WTC11 (cell line): ENCODE results near the gene WBP1L.

Experiments used
- ATF3 ChIP-seq: sonication (generic); formaldehyde crosslinking; conservative IDR thresholded peaks from 2 replicates; pipeline ENCODE4 v1.8.1; 2022; ENCODE audit warnings: mild to moderate bottlenecking, missing genetic modification reagents
- CBFB ChIP-seq: sonication (generic); formaldehyde crosslinking; IDR thresholded peaks from 2 replicates; pipeline ENCODE4 v1.8.1; 2022; ENCODE audit warnings: mild to moderate bottlenecking, low read depth, missing genetic modification reagents
- E2F4 ChIP-seq: sonication (generic); formaldehyde crosslinking; IDR thresholded peaks from 2 replicates; pipeline ENCODE4 v1.8.1; 2022; ENCODE audit warnings: low read depth, mild to moderate bottlenecking, moderate library complexity, missing genetic modification reagents, borderline replicate concordance
- HMGXB4 ChIP-seq: sonication (generic); formaldehyde crosslinking; IDR thresholded peaks from 2 replicates; pipeline ENCODE4 v1.8.1; 2023; ENCODE audit warnings: mild to moderate bottlenecking, moderate library complexity, missing genetic modification reagents
- JUN ChIP-seq: sonication (generic); formaldehyde crosslinking; IDR thresholded peaks from 2 replicates; pipeline ENCODE4 v1.8.0; 2023; ENCODE audit warnings: mild to moderate bottlenecking, missing genetic modification reagents
- NR2C2 ChIP-seq: sonication (generic); formaldehyde crosslinking; IDR thresholded peaks from 2 replicates; pipeline ENCODE4 v1.8.0; 2022; ENCODE audit warnings: mild to moderate bottlenecking, missing genetic modification reagents
- PRRX2 ChIP-seq: fragments of 250-450 bp; sonication (Bioruptor Pico); IDR thresholded peaks from 2 replicates; pipeline ENCODE4 v1.8.0; 2021; ENCODE audit warnings: mild to moderate bottlenecking
- RORB ChIP-seq: fragments of 250-450 bp; sonication (Bioruptor Pico); IDR thresholded peaks from 2 replicates; pipeline ENCODE4 v1.9.0; 2021; ENCODE audit warnings: mild to moderate bottlenecking
- ZNF317 ChIP-seq: sonication (generic); formaldehyde crosslinking; IDR thresholded peaks from 2 replicates; pipeline ENCODE4 v1.8.1; 2023; ENCODE audit warnings: low read depth, mild to moderate bottlenecking, moderate library complexity, missing genetic modification reagents, borderline replicate concordance
- ZNF425 ChIP-seq: fragments of 250-450 bp; sonication (Bioruptor Pico); conservative IDR thresholded peaks from 2 replicates; pipeline ENCODE4 v1.9.0; 2021; ENCODE audit warnings: mild to moderate bottlenecking
- TF ChIP-seq, protein P1 (sequence below): fragments of 200-600 bp; IDR thresholded peaks from 2 replicates; pipeline ENCODE4 v1.8.0; 2022; ENCODE audit warnings: antibody characterized with exemption
- TF ChIP-seq, protein P2 (sequence below): fragments of 250-450 bp; sonication (Bioruptor Pico); IDR thresholded peaks from 2 replicates; pipeline ENCODE4 v1.9.0; 2021; ENCODE audit warnings: mild to moderate bottlenecking

DNA sequence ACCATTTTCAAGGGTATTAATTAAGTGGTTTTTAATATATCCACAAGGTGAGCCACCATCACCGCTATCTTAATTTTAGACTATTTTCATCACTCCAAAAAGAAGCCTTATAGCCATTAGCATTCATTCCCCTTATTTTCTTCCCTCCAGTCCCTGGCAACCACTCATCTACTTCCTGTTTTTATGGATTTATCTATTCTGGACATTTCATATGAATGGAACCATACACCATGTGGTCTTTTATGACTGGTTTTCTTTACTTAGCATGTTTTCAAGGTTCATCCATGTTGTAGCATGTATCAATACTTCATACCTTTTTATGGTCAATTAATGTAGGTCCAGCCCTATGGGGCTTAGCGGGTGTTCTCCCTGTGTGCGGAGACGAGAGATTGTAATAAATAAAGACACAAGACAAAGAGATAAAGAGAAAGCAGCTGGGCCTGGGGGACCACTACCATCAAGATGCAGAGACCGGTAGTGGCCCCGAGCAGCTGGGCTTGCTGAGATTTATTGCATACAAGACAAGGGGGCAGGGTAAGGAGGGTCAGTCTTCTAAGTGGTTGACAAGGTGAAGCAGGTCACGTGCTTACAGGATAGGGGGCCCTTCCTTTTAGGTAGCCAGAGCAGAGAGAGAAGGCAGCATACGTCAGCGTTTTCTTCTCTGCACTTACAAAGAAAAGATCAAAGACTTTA is 14.6 kb downstream of the WBP1L start:
- TF ChIP-seq, protein P1, sequence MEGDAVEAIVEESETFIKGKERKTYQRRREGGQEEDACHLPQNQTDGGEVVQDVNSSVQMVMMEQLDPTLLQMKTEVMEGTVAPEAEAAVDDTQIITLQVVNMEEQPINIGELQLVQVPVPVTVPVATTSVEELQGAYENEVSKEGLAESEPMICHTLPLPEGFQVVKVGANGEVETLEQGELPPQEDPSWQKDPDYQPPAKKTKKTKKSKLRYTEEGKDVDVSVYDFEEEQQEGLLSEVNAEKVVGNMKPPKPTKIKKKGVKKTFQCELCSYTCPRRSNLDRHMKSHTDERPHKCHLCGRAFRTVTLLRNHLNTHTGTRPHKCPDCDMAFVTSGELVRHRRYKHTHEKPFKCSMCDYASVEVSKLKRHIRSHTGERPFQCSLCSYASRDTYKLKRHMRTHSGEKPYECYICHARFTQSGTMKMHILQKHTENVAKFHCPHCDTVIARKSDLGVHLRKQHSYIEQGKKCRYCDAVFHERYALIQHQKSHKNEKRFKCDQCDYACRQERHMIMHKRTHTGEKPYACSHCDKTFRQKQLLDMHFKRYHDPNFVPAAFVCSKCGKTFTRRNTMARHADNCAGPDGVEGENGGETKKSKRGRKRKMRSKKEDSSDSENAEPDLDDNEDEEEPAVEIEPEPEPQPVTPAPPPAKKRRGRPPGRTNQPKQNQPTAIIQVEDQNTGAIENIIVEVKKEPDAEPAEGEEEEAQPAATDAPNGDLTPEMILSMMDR = no peak
- TF ChIP-seq E2F4 (CRISPR knock-in tag) = no peak
- TF ChIP-seq HMGXB4 (CRISPR knock-in tag) = no peak
- TF ChIP-seq NR2C2 (CRISPR knock-in tag) = no peak
- TF ChIP-seq ATF3 = no peak
- TF ChIP-seq JUN = no peak
- no peak for TF ChIP-seq ZNF425
- TF ChIP-seq CBFB (CRISPR knock-in tag) = no peak
- TF ChIP-seq, protein P2, sequence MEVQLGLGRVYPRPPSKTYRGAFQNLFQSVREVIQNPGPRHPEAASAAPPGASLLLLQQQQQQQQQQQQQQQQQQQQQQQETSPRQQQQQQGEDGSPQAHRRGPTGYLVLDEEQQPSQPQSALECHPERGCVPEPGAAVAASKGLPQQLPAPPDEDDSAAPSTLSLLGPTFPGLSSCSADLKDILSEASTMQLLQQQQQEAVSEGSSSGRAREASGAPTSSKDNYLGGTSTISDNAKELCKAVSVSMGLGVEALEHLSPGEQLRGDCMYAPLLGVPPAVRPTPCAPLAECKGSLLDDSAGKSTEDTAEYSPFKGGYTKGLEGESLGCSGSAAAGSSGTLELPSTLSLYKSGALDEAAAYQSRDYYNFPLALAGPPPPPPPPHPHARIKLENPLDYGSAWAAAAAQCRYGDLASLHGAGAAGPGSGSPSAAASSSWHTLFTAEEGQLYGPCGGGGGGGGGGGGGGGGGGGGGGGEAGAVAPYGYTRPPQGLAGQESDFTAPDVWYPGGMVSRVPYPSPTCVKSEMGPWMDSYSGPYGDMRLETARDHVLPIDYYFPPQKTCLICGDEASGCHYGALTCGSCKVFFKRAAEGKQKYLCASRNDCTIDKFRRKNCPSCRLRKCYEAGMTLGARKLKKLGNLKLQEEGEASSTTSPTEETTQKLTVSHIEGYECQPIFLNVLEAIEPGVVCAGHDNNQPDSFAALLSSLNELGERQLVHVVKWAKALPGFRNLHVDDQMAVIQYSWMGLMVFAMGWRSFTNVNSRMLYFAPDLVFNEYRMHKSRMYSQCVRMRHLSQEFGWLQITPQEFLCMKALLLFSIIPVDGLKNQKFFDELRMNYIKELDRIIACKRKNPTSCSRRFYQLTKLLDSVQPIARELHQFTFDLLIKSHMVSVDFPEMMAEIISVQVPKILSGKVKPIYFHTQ (CRISPR knock-in tag) = no peak
- TF ChIP-seq RORB = no peak
- TF ChIP-seq ZNF317 = no peak
- TF ChIP-seq PRRX2 (CRISPR knock-in tag) = no peak
